Measurements from ENCODE around the gene CHRM1. TPM values are rescaled to one million over a fixed set of nuclear protein-coding genes. Genes with fewer than 3 reads are reported as not detected.

Gene CHRM1
- total RNA-seq, 1 experiment from 2014 or later = not detected

DNA sequence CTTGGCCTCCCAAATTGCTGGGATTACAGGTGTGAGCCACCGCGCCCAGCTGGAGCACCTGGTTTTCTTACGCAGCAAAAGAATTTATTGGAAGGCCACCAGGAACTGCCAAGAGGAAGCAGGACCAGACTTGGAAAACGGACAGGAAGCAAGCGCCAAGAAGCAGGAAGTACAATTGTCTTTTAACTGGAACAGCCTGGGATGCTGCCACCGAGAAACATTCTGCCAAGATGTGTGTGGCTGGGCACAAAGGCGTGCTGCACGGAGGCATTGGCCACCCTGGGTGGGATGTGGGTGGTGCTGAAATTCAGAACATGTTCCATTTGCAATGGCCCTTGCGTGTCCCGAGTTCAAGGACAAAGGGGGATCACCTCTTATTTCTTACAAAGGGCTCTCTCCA lies 25.1 kb downstream of the CHRM1 start:
- Histone ChIP-seq H3K36me3 (no peaks in the 10 kb centered on the region), H3K4me3 (no peak overlapping the region), H3K4me1 (no peaks in the 10 kb centered on the region), H3K27me3 (no peaks in the 10 kb centered on the region), H3K27ac (no peak overlapping the region), H3K9me3 (replicated peaks) (no peaks in the 10 kb centered on the region)
- no peak for DNase-seq

- no peak overlapping the region for H3K27ac ChIP-seq
- H3K4me3 ChIP-seq = no peak overlapping the region
- H3K9me3 ChIP-seq (replicated peaks) = no peaks in the 10 kb centered on the region
- no peaks in the 10 kb centered on the region for H3K36me3 ChIP-seq
- no peaks in the 10 kb centered on the region for H3K4me1 ChIP-seq
- no peaks in the 10 kb centered on the region for H3K27me3 ChIP-seq
- no peak for DNase-seq
Measured at GRCh38 chr11:62895501-62895900, 25.7 kb downstream of the CHRM1 start.

- H3K27me3 ChIP-seq = no peaks in the 10 kb centered on the region
Measured at GRCh38 chr11:62892077-62892922, 28.9 kb downstream of the CHRM1 start.

GRCh38 chr11:62889484-62890437 lies 31.4 kb downstream of the CHRM1 start:
- Histone ChIP-seq H3K27me3 (no peaks in the 10 kb centered on the region), H3K4me3 (no peak overlapping the region), H3K27ac (no peak overlapping the region), H3K9me3 (replicated peaks) (no peaks in the 10 kb centered on the region), H3K4me1 (no peaks in the 10 kb centered on the region), H3K36me3 (peaks cover 49% of the 10 kb centered on the region)
- no peak for DNase-seq

More at GRCh38 chr11:62892077-62892922, 28.9 kb downstream of the CHRM1 start:
- Histone ChIP-seq H3K27ac (no peak overlapping the region), H3K4me1 (no peaks in the 10 kb centered on the region), H3K36me3 (peaks cover 25% of the 10 kb centered on the region), H3K4me3 (no peak overlapping the region), H3K9me3 (replicated peaks) (no peaks in the 10 kb centered on the region)
- DNase-seq = no peak

- no peak overlapping the region for H3K27ac ChIP-seq
- no peak for DNase-seq
- H3K4me3 ChIP-seq = no peak overlapping the region
- no peaks in the 10 kb centered on the region for H3K27me3 ChIP-seq
- peaks cover 53% of the 10 kb centered on the region for H3K36me3 ChIP-seq
- no peaks in the 10 kb centered on the region for H3K4me1 ChIP-seq
- no peaks in the 10 kb centered on the region for H3K9me3 ChIP-seq (replicated peaks)
Measured at GRCh38 chr11:62889126-62889483, 32.1 kb downstream of the CHRM1 start.

- Histone ChIP-seq H3K36me3 (peaks cover 60% of the 10 kb centered on the region), H3K27ac (no peak overlapping the region), H3K4me1 (peaks cover 3% of the 10 kb centered on the region; the same call in 1 of the 2 replicates), H3K4me3 (no peak overlapping the region), H3K9me3 (replicated peaks) (no peaks in the 10 kb centered on the region), H3K27me3 (no peaks in the 10 kb centered on the region)
- no peak for DNase-seq
Measured at GRCh38 chr11:62888406-62888805, 32.8 kb downstream of the CHRM1 start.

DNA sequence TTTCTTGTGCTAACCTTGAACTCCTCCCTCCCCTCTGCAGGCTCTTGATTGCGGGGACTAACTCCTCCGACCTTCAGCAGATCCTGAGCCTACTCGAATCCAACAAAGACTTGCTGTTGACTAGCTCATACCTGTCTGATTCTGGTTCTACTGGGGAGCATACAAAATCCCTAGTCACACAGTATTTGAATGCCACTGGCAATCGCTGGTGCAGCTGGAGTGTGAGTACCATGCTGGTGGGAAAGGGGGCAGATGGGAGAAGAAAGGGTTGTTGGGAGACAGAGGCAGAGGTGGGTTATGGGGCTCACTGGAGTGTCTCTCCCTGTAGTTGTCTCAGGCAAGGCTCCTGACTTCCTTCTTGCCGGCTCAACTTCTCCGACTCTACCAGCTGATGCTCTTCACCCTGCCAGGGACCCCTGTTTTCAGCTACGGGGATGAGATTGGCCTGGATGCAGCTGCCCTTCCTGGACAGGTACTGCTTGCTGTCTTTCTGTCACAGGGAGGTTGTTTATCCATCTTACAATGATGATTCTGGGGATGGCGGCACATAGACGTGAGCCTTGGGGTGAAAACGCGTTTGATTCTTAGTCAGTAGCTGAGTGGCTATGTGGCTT lies 35.9 kb downstream of the CHRM1 start:
- Histone ChIP-seq H3K36me3 (peaks cover 83% of the 10 kb centered on the region), H3K4me3 (no peak overlapping the region)

DNA sequence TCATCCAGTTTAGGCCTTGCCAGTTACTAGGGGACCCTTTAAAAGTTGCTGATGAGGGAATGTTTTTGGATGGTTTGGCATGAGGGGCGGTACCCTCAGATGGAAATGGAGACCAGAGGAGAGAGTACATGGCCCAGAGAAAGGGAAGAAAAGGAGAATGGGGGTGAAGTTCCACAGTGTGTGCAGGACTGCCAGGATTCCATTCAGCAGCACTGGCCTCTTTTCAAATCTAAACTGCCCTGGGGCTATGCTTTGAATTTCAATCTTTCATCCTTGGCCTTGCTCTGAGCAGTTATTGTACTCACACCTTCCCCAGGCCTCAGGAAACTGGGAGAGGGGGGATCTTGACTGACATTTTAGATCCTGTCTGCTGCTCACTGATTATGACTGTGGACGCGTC lies 37.5 kb downstream of the CHRM1 start:
- no peaks in the 10 kb centered on the region for H3K27me3 ChIP-seq
- no peak overlapping the region for H3K27ac ChIP-seq
- H3K4me1 ChIP-seq = peaks cover 20% of the 10 kb centered on the region
- peaks cover 72% of the 10 kb centered on the region for H3K36me3 ChIP-seq
- no peak for DNase-seq
- no peak overlapping the region for H3K4me3 ChIP-seq
- H3K9me3 ChIP-seq (replicated peaks) = no peaks in the 10 kb centered on the region

More for the DNA sequence above, 35.9 kb downstream of the CHRM1 start:
- H3K27ac ChIP-seq = no peak overlapping the region
- no peaks in the 10 kb centered on the region for H3K9me3 ChIP-seq (replicated peaks)
- H3K27me3 ChIP-seq = no peaks in the 10 kb centered on the region
- DNase-seq = no peak
- H3K4me1 ChIP-seq = peaks cover 13% of the 10 kb centered on the region; the same call in 1 of the 2 replicates

DNA sequence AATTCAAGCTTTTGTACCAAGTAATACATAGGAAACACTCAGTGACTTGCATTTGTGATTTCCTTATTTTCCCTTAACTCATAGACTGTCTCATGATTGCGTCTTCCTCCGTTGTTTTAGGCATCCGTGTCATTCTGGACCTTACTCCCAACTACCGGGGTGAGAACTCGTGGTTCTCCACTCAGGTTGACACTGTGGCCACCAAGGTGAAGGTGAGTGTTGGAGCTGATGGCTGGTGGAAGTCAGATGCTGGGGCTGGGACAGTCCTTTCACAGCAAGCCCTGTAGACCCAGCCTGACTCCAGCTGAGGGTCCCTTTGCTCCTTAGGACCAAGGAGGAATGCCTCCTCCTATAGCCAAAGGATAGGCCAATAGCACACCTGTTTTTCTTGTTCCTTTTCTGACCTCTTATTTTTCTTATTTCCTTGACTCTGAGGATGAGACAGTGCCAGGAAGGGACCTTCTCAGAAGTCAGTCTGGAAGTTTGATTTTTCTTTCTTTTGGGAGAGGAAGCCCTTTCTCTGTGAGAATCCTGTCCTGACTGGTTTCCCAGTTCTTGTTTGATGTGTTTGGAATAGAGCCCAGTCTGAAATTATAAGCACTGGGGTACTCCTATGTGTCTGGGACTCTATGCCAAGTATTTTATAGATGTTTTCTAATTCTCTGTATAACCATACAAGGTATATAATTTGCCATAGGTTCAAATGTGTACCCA lies 38.2 kb downstream of the CHRM1 start:
- H3K4me3 ChIP-seq = peak overlapping the region; percentile 96

GRCh38 chr11:62882431-62882749 lies 38.8 kb downstream of the CHRM1 start:
- no peaks in the 10 kb centered on the region for H3K27me3 ChIP-seq
- DNase-seq = no peak
- no peaks in the 10 kb centered on the region for H3K9me3 ChIP-seq (replicated peaks)
- peak overlapping the region; percentile 91; the same call in 1 of the 2 replicates for H3K27ac ChIP-seq
- peaks cover 62% of the 10 kb centered on the region for H3K36me3 ChIP-seq
- H3K4me3 ChIP-seq = peak overlapping the region; percentile 96
- H3K4me1 ChIP-seq = peaks cover 20% of the 10 kb centered on the region

More for the DNA sequence above, 38.2 kb downstream of the CHRM1 start:
- Histone ChIP-seq H3K36me3 (peaks cover 67% of the 10 kb centered on the region), H3K4me1 (peaks cover 20% of the 10 kb centered on the region), H3K27ac (no peak overlapping the region), H3K9me3 (replicated peaks) (no peaks in the 10 kb centered on the region), H3K27me3 (no peaks in the 10 kb centered on the region)
- DNase-seq = no peak

DNA sequence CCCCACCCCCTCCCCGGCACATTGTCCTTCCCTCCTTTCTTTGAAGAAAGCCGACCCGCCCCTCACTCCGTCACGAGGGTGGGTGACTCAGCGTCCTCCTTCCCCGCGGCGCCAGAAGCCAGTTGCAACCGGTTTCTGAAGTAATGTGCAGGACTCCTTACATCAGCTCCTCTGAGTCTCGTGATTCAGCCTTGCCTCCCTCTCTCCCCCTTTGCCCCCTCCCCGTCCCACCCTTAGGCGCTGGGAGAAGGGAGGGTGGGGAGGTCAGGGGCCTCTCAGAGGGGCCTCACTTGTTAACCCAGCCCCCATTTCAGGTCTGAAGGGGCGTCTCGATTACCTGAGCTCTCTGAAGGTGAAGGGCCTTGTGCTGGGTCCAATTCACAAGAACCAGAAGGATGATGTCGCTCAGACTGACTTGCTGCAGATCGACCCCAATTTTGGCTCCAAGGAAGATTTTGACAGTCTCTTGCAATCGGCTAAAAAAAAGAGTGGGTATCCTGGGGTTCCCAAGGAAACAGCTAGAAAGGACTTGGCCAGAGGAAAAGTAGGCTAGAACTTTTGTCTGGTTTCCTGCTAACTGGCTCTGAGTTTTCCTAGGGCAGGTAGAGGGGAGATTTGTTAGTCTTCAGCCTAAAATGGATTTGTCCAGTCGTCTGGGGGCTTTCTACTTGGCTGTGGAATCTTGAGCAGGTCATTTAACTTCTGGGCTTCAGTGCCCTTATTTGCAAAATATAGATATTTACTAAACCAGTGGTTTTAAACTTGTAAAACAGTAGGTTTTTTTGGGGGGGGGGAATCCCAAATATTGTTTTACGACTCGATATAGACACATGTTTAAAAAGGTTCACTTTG lies 39.4 kb downstream of the CHRM1 start:
- peaks cover 20% of the 10 kb centered on the region for H3K4me1 ChIP-seq
- H3K9me3 ChIP-seq (replicated peaks) = no peaks in the 10 kb centered on the region
- peak overlapping the region; percentile 96 for H3K4me3 ChIP-seq
- DNase-seq = peak; percentile 88 to 90
- no peaks in the 10 kb centered on the region for H3K27me3 ChIP-seq
- peaks cover 61% of the 10 kb centered on the region for H3K36me3 ChIP-seq
- peak overlapping the region; percentile 91 for H3K27ac ChIP-seq

- Histone ChIP-seq H3K4me1 (peaks cover 20% of the 10 kb centered on the region), H3K27ac (peak within 1 kb of the TSS; percentile 91), H3K9me3 (replicated peaks) (no peaks in the 10 kb centered on the region), H3K27me3 (no peaks in the 10 kb centered on the region), H3K36me3 (peaks cover 56% of the 10 kb centered on the region), H3K4me3 (peak within 1 kb of the TSS; percentile 96)
- DNase-seq = peak; percentile 81 to 85
Measured at GRCh38 chr11:62880803-62881578, 40.2 kb downstream of the CHRM1 start, which contains the start of gene SLC3A2. TSS of gene SLC3A2 (plus strand) at chr11:62880896. CDS start at chr11:62881024, 128 bp downstream.

Data from SJCRH30 (cell line).